Measurements from ENCODE around the gene AIF1L. TPM values are rescaled to one million over a fixed set of nuclear protein-coding genes. Genes with fewer than 3 reads are reported as not detected.

AIF1L gene
- total RNA-seq, 4 donors from 2014 or later, result 17.2 to 33.0 (median 20.7) TPM

GRCh38 chr9:131165523-131165922 lies 69.2 kb downstream of the AIF1L start:
- TF ChIP-seq POLR2A (IDR thresholded peaks at IDR 0.05) (no peak), CTCF (IDR thresholded peaks at IDR 0.05) (no peak)
- DNase-seq (ENCODE audit: low spot score in 2 of 2), result no peak
- intact Hi-C loops (cut with DNase I; ENCODE audit: low total_unique reads), result no loop called here

GRCh38 chr9:131167146-131167692 lies 70.9 kb downstream of the AIF1L start:
- DNase-seq (ENCODE audit: low spot score in 2 of 2), result no peak
- WGBS, 2 donors, result 59 to 61% methylated on average over 6 of the region's 6 CpGs
- TF ChIP-seq POLR2A (IDR thresholded peaks at IDR 0.05), result no peak
- TF ChIP-seq CTCF (IDR thresholded peaks at IDR 0.05), result no peak
- intact Hi-C loops (cut with DNase I; ENCODE audit: low total_unique reads), result no loop called here
- no peak overlapping the region for H3K4me3 ChIP-seq (ENCODE audit: low read depth, poor library complexity, severe bottlenecking)

More at GRCh38 chr9:131165523-131165922, 69.2 kb downstream of the AIF1L start:
- H3K4me3 ChIP-seq (ENCODE audit: low read depth, poor library complexity, severe bottlenecking), result no peak overlapping the region

- no peak for DNase-seq (ENCODE audit: low spot score in 2 of 2)
- no peak overlapping the region for H3K4me3 ChIP-seq (ENCODE audit: low read depth, poor library complexity, severe bottlenecking)
- WGBS, 2 donors, result 92 to 97% methylated on average over 4 of the region's 4 CpGs
- TF ChIP-seq CTCF (IDR thresholded peaks at IDR 0.05), result no peak
- TF ChIP-seq POLR2A (IDR thresholded peaks at IDR 0.05), result no peak
- intact Hi-C loops (cut with DNase I; ENCODE audit: low total_unique reads), result no loop called here
Measured at GRCh38 chr9:131167936-131168335, 71.6 kb downstream of the AIF1L start.

- DNase-seq (ENCODE audit: low spot score in 2 of 2), result no peak
- 91 to 94% methylated on average over 7 of the region's 7 CpGs for WGBS, 2 donors
- no peak overlapping the region for H3K4me3 ChIP-seq (ENCODE audit: low read depth, poor library complexity, severe bottlenecking)
- intact Hi-C loops (cut with DNase I; ENCODE audit: low total_unique reads), result loop anchor here (10.0 kb wide), 1 partner anchor 165 kb away; no protein-coding TSS in a partner anchor
- TF ChIP-seq POLR2A (IDR thresholded peaks at IDR 0.05) (no peak), CTCF (IDR thresholded peaks at IDR 0.05) (no peak)
Measured at GRCh38 chr9:131169563-131170240, 73.4 kb downstream of the AIF1L start.

Other genes starting within 250 kb of the AIF1L start
- not detected for gene QRFP, start 199.7 kb upstream of the AIF1L start, total RNA-seq
- gene FIBCD1, start 157.3 kb upstream of the AIF1L start, total RNA-seq, result under 1 TPM in 2 of 4 donors, not detected in 2; 0.17 to 0.42 TPM
- gene LAMC3, start 87.4 kb upstream of the AIF1L start, total RNA-seq, result 10 to 100 TPM in 3 of 4 donors, 1 to 10 TPM in 1; 9.1 to 23.0 (median 11.2) TPM
- gene NUP214, start 29.1 kb downstream of the AIF1L start, total RNA-seq, result 10 to 100 TPM; 33.8 to 64.4 (median 39.8) TPM
- gene FAM78A, start 180.0 kb downstream of the AIF1L start, total RNA-seq, result 1 to 10 TPM in 2 of 4 donors, under 1 TPM in 2; 0.55 to 1.7 (median 1.2) TPM
- gene PLPP7, start 193.2 kb downstream of the AIF1L start, total RNA-seq, result 1 to 10 TPM in 2 of 4 donors, under 1 TPM in 1, not detected in 1; 0.27 to 2.6 (median 1.1) TPM